Skeletal muscle satellite cell (primary cell): ENCODE measurements around the gene MTRFR.

ENCODE experiments used
- H3K27me3 ChIP-seq: 2 replicates; pipeline ENCODE4 v1.7.0; 2013; ENCODE audit warnings: low read length; ENCODE audit not compliant: control insufficient read depth, insufficient read depth
- H3K36me3 ChIP-seq: 2 replicates; pipeline ENCODE4 v1.7.0; 2013; ENCODE audit warnings: mild to moderate bottlenecking, control low read depth, low read length; ENCODE audit not compliant: insufficient read depth
- H3K4me1 ChIP-seq: 2 replicates; pipeline ENCODE4 v1.7.0; 2013; ENCODE audit warnings: low read length; ENCODE audit not compliant: control insufficient read depth, insufficient read depth
- H3K4me2 ChIP-seq: 2 replicates; pipeline ENCODE4 v1.7.0; 2013; ENCODE audit warnings: mild to moderate bottlenecking, low read length
- H3K4me3 ChIP-seq: 2 replicates; pipeline ENCODE4 v1.7.0; 2013; ENCODE audit warnings: low read length
- H3K9ac ChIP-seq: 2 replicates; pipeline ENCODE4 v1.7.0; 2013; ENCODE audit warnings: mild to moderate bottlenecking, low read depth, low read length, moderate library complexity
- H3K9me3 ChIP-seq: replicated peaks from 2 replicates; pipeline ENCODE4 v1.7.0; 2013; ENCODE audit warnings: mild to moderate bottlenecking, control low read depth, low read length

MTRFR gene

GRCh38 chr12:123266679-123267277, 33.5 kb downstream of the MTRFR start:
- Histone ChIP-seq H3K4me3 (no peak overlapping the region), H3K9me3 (no peaks in the 10 kb centered on the region), H3K9ac (peak overlapping the region; percentile 97), H3K4me1 (peaks cover 38% of the 10 kb centered on the region), H3K4me2 (peak overlapping the region; percentile 100), H3K36me3 (peaks cover 41% of the 10 kb centered on the region), H3K27me3 (no peaks in the 10 kb centered on the region)

- H3K4me3 ChIP-seq, result peak overlapping the region; percentile 93
- no peaks in the 10 kb centered on the region for H3K27me3 ChIP-seq
- no peaks in the 10 kb centered on the region for H3K9me3 ChIP-seq
- H3K9ac ChIP-seq, result peak overlapping the region; percentile 97
- H3K36me3 ChIP-seq, result peaks cover 35% of the 10 kb centered on the region
- H3K4me2 ChIP-seq, result peak overlapping the region; percentile 100
- peaks cover 41% of the 10 kb centered on the region for H3K4me1 ChIP-seq
Measured at GRCh38 chr12:123267335-123267920, 34.2 kb downstream of the MTRFR start.

- Histone ChIP-seq H3K36me3 (peaks cover 33% of the 10 kb centered on the region), H3K9ac (peak overlapping the region; percentile 97), H3K4me2 (peak overlapping the region; percentile 100), H3K9me3 (no peaks in the 10 kb centered on the region), H3K4me3 (peak overlapping the region; percentile 93), H3K4me1 (peaks cover 43% of the 10 kb centered on the region), H3K27me3 (no peaks in the 10 kb centered on the region)
Measured at GRCh38 chr12:123267991-123268843, 35.0 kb downstream of the MTRFR start.

- peak overlapping the region; percentile 100 for H3K4me2 ChIP-seq
- H3K9me3 ChIP-seq, result no peaks in the 10 kb centered on the region
- H3K36me3 ChIP-seq, result peaks cover 27% of the 10 kb centered on the region
- H3K4me1 ChIP-seq, result peaks cover 43% of the 10 kb centered on the region
- peak overlapping the region; percentile 93 for H3K4me3 ChIP-seq
- H3K9ac ChIP-seq, result peak overlapping the region; percentile 97
- H3K27me3 ChIP-seq, result no peaks in the 10 kb centered on the region
Measured at GRCh38 chr12:123268850-123269249, 35.6 kb downstream of the MTRFR start.

GRCh38 chr12:123269395-123269892, 36.2 kb downstream of the MTRFR start:
- peak overlapping the region; percentile 100 for H3K4me2 ChIP-seq

GRCh38 chr12:123269896-123270213, 36.6 kb downstream of the MTRFR start:
- Histone ChIP-seq H3K36me3 (peaks cover 24% of the 10 kb centered on the region), H3K27me3 (no peaks in the 10 kb centered on the region), H3K4me2 (peak overlapping the region; percentile 100), H3K4me3 (peak overlapping the region; percentile 93), H3K9me3 (no peaks in the 10 kb centered on the region), H3K9ac (peak overlapping the region; percentile 97), H3K4me1 (peaks cover 43% of the 10 kb centered on the region)

More at GRCh38 chr12:123269395-123269892, 36.2 kb downstream of the MTRFR start:
- peak overlapping the region; percentile 93 for H3K4me3 ChIP-seq
- H3K36me3 ChIP-seq, result peaks cover 25% of the 10 kb centered on the region
- no peaks in the 10 kb centered on the region for H3K9me3 ChIP-seq
- H3K27me3 ChIP-seq, result no peaks in the 10 kb centered on the region
- H3K4me1 ChIP-seq, result peaks cover 43% of the 10 kb centered on the region
- peak overlapping the region; percentile 97 for H3K9ac ChIP-seq

GRCh38 chr12:123270214-123271000, 37.2 kb downstream of the MTRFR start:
- Histone ChIP-seq H3K4me3 (peak overlapping the region; percentile 93), H3K27me3 (no peaks in the 10 kb centered on the region), H3K9me3 (no peaks in the 10 kb centered on the region), H3K36me3 (peaks cover 18% of the 10 kb centered on the region), H3K9ac (peak overlapping the region; percentile 97), H3K4me1 (peaks cover 43% of the 10 kb centered on the region), H3K4me2 (peak overlapping the region; percentile 100)

GRCh38 chr12:123271001-123271668, 37.9 kb downstream of the MTRFR start:
- Histone ChIP-seq H3K9ac (peak overlapping the region; percentile 97), H3K36me3 (peaks cover 11% of the 10 kb centered on the region), H3K9me3 (no peaks in the 10 kb centered on the region), H3K4me1 (peaks cover 38% of the 10 kb centered on the region), H3K27me3 (no peaks in the 10 kb centered on the region), H3K4me3 (peak overlapping the region; percentile 93), H3K4me2 (peak overlapping the region; percentile 100)

- Histone ChIP-seq H3K9me3 (no peaks in the 10 kb centered on the region), H3K4me3 (no peak overlapping the region), H3K4me2 (no peak overlapping the region), H3K36me3 (no peaks in the 10 kb centered on the region), H3K4me1 (peaks cover 18% of the 10 kb centered on the region), H3K9ac (no peak overlapping the region), H3K27me3 (no peaks in the 10 kb centered on the region)
Measured at GRCh38 chr12:123273166-123273565, 39.9 kb downstream of the MTRFR start.

GRCh38 chr12:123278101-123278627, 44.9 kb downstream of the MTRFR start:
- Histone ChIP-seq H3K9ac (no peak overlapping the region), H3K9me3 (no peaks in the 10 kb centered on the region), H3K27me3 (no peaks in the 10 kb centered on the region)

More at GRCh38 chr12:123278101-123278627, 44.9 kb downstream of the MTRFR start:
- Histone ChIP-seq H3K4me3 (no peak overlapping the region), H3K4me1 (no peaks in the 10 kb centered on the region), H3K4me2 (no peak overlapping the region), H3K36me3 (no peaks in the 10 kb centered on the region)
